ENCODE results near the gene PSRC1. TPM values are rescaled to one million over a fixed set of nuclear protein-coding genes. Genes with fewer than 3 reads are reported as not detected.
A peak's percentile ranks its signal among the peaks of the same experiment; 100 is the strongest.

PSRC1 gene
- total RNA-seq, 1 donor from 2014 or later, result 100 TPM

- no peak for DNase-seq (ENCODE audit: low read depth, low spot score)
- no peak for TF ChIP-seq CTCF (conservative IDR thresholded peaks at IDR 0.05)
- Mint-ChIP-seq H3K27me3 (ENCODE audit: low read depth) (no peaks in the 10 kb centered on the region), H3K9me3 (no peaks in the 10 kb centered on the region), H3K4me3 (no peak overlapping the region), H3K36me3 (ENCODE audit: low read depth) (peaks cover 9% of the 10 kb centered on the region), H3K4me1 (peaks cover 15% of the 10 kb centered on the region), H3K27ac (ENCODE audit: unreplicated experiment) (no peak overlapping the region)
These were observed 12.8 kb downstream of the PSRC1 start for GRCh38 chr1:109269981-109270622.

GRCh38 chr1:109269212-109269980, 13.5 kb downstream of the PSRC1 start:
- DNase-seq (ENCODE audit: low read depth, low spot score), result no peak
- no peak for TF ChIP-seq CTCF (conservative IDR thresholded peaks at IDR 0.05)
- Mint-ChIP-seq H3K4me1 (peaks cover 8% of the 10 kb centered on the region), H3K4me3 (no peak overlapping the region), H3K27ac (ENCODE audit: unreplicated experiment) (no peak overlapping the region), H3K27me3 (ENCODE audit: low read depth) (no peaks in the 10 kb centered on the region), H3K9me3 (no peaks in the 10 kb centered on the region), H3K36me3 (ENCODE audit: low read depth) (peaks cover 9% of the 10 kb centered on the region)

GRCh38 chr1:109268431-109269211, 14.3 kb downstream of the PSRC1 start:
- no peak for DNase-seq (ENCODE audit: low read depth, low spot score)
- no peak overlapping the region for H3K4me3 Mint-ChIP-seq
- H3K9me3 Mint-ChIP-seq, result no peaks in the 10 kb centered on the region
- peaks cover 9% of the 10 kb centered on the region for H3K36me3 Mint-ChIP-seq (ENCODE audit: low read depth)
- no peak for TF ChIP-seq CTCF (conservative IDR thresholded peaks at IDR 0.05)
- peaks cover 2% of the 10 kb centered on the region for H3K27me3 Mint-ChIP-seq (ENCODE audit: low read depth)
- H3K27ac Mint-ChIP-seq (ENCODE audit: unreplicated experiment), result no peak overlapping the region
- peaks cover 3% of the 10 kb centered on the region for H3K4me1 Mint-ChIP-seq

GRCh38 chr1:109267743-109268300, 15.1 kb downstream of the PSRC1 start:
- no peak for TF ChIP-seq CTCF (conservative IDR thresholded peaks at IDR 0.05)
- Mint-ChIP-seq H3K27ac (ENCODE audit: unreplicated experiment) (peak overlapping the region; percentile 81), H3K4me3 (no peak overlapping the region), H3K4me1 (peaks cover 6% of the 10 kb centered on the region), H3K36me3 (ENCODE audit: low read depth) (peaks cover 9% of the 10 kb centered on the region), H3K9me3 (no peaks in the 10 kb centered on the region), H3K27me3 (ENCODE audit: low read depth) (peaks cover 4% of the 10 kb centered on the region)
- no peak for DNase-seq (ENCODE audit: low read depth, low spot score)

- Mint-ChIP-seq H3K36me3 (ENCODE audit: low read depth) (peaks cover 9% of the 10 kb centered on the region), H3K4me3 (no peak overlapping the region)
These were observed 16.0 kb downstream of the PSRC1 start for GRCh38 chr1:109266965-109267364.

More at GRCh38 chr1:109266965-109267364, 16.0 kb downstream of the PSRC1 start:
- H3K27ac Mint-ChIP-seq (ENCODE audit: unreplicated experiment), result no peak overlapping the region
- H3K27me3 Mint-ChIP-seq (ENCODE audit: low read depth), result peaks cover 4% of the 10 kb centered on the region
- DNase-seq (ENCODE audit: low read depth, low spot score), result no peak
- peaks cover 6% of the 10 kb centered on the region for H3K4me1 Mint-ChIP-seq
- TF ChIP-seq CTCF (conservative IDR thresholded peaks at IDR 0.05), result no peak
- no peaks in the 10 kb centered on the region for H3K9me3 Mint-ChIP-seq

Measured in neural crest cell (in vitro differentiated cells).